GM12891 (cell line): ENCODE measurements around the gene C11orf21.

ENCODE experiments used
- POLR2A ChIP-seq: IDR thresholded peaks from 2 replicates; pipeline ENCODE4 v1.6.1; 2011; ENCODE audit warnings: low read depth, low read length, control low read depth
- POLR2AphosphoS5 ChIP-seq: IDR thresholded peaks from 2 replicates; pipeline ENCODE4 v1.6.1; 2011; ENCODE audit warnings: low read depth, low read length, control low read depth

- TF ChIP-seq POLR2AphosphoS5: no peak
- TF ChIP-seq POLR2A: no peak
These were observed 7.7 kb upstream of the C11orf21 start for GRCh38 chr11:2309251-2310072.
